HL-60 (cell line): ENCODE measurements around the gene FANCM.

Experiments used
- POLR2AphosphoS5 ChIP-seq: IDR thresholded peaks from 2 replicates; pipeline ENCODE4 v1.6.1; 2012; ENCODE audit warnings: low read depth
- TF ChIP-seq, protein P1 (sequence below): IDR thresholded peaks from one replicate; pipeline ENCODE4 v1.5.1; 2011; ENCODE audit warnings: low read length, control low read depth, inconsistent platforms; ENCODE audit not compliant: insufficient read depth
- TF ChIP-seq, protein P2 (sequence below): IDR thresholded peaks from 2 replicates; pipeline ENCODE4 v1.6.1; 2012; ENCODE audit warnings: low read depth; ENCODE audit not compliant: insufficient replicate concordance

- TF ChIP-seq, protein P1, sequence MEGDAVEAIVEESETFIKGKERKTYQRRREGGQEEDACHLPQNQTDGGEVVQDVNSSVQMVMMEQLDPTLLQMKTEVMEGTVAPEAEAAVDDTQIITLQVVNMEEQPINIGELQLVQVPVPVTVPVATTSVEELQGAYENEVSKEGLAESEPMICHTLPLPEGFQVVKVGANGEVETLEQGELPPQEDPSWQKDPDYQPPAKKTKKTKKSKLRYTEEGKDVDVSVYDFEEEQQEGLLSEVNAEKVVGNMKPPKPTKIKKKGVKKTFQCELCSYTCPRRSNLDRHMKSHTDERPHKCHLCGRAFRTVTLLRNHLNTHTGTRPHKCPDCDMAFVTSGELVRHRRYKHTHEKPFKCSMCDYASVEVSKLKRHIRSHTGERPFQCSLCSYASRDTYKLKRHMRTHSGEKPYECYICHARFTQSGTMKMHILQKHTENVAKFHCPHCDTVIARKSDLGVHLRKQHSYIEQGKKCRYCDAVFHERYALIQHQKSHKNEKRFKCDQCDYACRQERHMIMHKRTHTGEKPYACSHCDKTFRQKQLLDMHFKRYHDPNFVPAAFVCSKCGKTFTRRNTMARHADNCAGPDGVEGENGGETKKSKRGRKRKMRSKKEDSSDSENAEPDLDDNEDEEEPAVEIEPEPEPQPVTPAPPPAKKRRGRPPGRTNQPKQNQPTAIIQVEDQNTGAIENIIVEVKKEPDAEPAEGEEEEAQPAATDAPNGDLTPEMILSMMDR = no peak
- no peak for TF ChIP-seq POLR2AphosphoS5
- TF ChIP-seq, protein P2, sequence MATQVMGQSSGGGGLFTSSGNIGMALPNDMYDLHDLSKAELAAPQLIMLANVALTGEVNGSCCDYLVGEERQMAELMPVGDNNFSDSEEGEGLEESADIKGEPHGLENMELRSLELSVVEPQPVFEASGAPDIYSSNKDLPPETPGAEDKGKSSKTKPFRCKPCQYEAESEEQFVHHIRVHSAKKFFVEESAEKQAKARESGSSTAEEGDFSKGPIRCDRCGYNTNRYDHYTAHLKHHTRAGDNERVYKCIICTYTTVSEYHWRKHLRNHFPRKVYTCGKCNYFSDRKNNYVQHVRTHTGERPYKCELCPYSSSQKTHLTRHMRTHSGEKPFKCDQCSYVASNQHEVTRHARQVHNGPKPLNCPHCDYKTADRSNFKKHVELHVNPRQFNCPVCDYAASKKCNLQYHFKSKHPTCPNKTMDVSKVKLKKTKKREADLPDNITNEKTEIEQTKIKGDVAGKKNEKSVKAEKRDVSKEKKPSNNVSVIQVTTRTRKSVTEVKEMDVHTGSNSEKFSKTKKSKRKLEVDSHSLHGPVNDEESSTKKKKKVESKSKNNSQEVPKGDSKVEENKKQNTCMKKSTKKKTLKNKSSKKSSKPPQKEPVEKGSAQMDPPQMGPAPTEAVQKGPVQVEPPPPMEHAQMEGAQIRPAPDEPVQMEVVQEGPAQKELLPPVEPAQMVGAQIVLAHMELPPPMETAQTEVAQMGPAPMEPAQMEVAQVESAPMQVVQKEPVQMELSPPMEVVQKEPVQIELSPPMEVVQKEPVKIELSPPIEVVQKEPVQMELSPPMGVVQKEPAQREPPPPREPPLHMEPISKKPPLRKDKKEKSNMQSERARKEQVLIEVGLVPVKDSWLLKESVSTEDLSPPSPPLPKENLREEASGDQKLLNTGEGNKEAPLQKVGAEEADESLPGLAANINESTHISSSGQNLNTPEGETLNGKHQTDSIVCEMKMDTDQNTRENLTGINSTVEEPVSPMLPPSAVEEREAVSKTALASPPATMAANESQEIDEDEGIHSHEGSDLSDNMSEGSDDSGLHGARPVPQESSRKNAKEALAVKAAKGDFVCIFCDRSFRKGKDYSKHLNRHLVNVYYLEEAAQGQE = no peak
Observed at GRCh38 chr14:45150386-45150890, 14.7 kb downstream of the FANCM start.
